ENCODE data around the gene VASH1.
A peak's percentile ranks its signal among the peaks of the same experiment; 100 is the strongest.

The VASH1 gene

DNA sequence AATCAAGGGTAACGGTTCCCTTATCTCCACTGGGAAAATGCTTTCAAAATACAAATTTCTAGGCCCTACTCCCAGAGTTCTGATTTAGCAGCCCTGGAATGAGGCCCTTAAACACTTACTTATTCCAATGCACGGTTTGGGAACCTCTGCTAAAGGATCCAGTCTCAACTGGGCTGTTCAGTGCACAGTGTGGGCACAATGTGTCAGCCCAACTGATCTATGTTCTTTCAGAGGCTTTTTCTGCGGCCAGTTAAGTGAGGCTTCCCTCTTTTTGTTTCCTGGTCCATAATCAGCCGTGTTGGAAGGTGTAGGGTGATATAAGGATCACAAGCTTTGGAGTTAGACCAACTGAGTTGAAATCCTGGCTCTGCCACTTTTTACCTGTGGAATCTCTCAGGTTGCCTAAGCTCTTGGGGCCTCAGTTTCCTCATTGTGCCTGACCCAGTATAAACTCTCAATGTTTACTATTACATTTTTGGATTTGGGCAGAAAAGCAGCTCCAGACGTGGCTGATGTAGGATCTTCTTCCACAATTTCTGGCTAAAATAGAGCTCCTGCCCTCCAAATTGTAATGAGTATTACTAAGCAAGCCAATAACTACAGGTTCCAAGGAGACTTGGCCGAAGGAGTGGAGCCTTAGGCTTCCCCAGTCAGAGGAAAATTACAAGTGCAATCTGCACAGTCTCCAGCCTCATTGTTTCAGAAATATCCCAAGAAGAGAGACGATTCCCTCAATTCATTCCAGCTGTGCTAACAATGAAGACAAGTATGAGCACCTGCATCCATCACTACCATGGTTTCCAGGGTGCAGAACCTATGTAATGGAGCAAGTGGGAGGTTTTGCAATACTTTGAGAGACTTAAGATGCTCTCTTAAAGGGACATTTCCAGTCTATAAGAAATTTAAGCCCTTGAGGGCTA is 53.7 kb downstream of the VASH1 start:
- no peak overlapping the region for H3K4me3 ChIP-seq (ENCODE audit: low read depth, low read length)
- DNase-seq (ENCODE audit: low read depth) = no peak

DNA sequence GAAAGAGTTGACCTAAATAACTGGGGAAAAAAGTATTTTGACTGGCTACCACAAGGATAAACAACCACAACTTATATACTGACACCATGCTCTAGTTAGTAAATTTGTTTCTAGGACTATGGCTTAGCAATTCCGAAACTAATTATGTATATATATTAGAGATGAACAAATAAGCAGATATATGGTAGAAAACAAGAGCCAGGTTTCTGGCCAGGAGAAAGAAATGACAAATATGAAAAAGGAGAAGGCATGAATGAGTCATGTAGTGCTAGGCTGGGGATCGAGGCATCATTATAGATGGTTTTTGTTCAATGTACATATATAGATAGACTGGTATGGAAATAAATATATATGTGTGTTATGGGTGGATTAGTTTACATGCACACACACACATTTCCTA is 59.4 kb downstream of the VASH1 start:
- no peak overlapping the region for H3K4me3 ChIP-seq (ENCODE audit: low read depth, low read length)
- no peak for DNase-seq (ENCODE audit: low read depth)

DNA sequence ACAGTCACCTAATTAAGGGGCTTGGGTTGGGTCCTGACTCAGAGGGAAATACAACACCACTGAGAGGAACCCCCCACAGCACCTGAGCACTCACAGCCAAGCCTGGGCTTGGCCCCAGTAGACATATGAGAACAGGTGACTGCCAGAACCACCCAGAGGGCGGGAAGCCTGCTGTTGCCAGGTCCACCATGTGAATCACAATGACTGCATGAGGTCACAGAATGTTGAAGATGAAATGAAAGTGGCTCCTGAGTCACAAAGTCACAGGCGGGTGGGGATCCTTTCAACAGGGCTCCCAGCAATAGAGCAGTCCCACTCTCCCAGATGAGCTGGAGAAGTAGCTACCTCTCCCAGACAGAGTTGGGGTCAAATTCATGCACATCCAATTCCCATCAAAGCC is 64.9 kb downstream of the VASH1 start, which contains the start of gene LRRC74A:
LRRC74A (plus strand) TSS at position 287 of the 400 bp plus-strand sequence. CDS start 290 bp downstream, outside the sequence.
- H3K4me3 ChIP-seq (ENCODE audit: low read depth, low read length) = no peak within 1 kb of the TSS
- DNase-seq (ENCODE audit: low read depth) = no peak

DNA sequence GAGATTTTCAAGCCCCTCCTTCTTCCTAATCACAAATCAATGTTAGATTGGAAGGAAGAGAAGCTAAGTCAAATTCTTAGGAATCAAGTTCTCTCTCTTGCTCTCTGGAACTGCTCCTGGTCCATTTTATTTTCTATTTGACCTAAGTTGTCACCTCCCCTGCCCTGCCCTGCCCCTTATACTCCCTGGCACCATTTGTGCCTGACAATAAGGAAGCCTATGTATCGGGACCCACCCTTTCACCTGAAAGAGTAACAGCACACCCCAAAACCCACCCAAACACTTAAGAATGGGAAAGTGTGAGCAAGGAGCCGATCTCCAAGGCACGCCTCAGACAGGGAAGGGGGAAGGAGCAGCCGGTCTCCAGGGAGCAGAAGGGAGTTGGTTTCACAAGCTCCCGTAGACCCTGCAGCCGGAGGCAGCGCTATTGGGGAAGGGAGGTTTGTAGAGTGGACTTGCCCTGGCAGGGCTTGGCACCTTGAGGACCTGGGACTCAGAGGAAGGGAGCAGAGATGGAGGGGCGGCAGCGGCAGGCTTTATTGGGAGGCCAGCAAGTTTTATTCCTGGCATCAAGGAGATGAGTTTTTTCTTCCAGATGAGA is 66.5 kb downstream of the VASH1 start:
- DNase-seq (ENCODE audit: low read depth) = no peak
- H3K4me3 ChIP-seq (ENCODE audit: low read depth, low read length) = peak overlapping the region; percentile 4

DNA sequence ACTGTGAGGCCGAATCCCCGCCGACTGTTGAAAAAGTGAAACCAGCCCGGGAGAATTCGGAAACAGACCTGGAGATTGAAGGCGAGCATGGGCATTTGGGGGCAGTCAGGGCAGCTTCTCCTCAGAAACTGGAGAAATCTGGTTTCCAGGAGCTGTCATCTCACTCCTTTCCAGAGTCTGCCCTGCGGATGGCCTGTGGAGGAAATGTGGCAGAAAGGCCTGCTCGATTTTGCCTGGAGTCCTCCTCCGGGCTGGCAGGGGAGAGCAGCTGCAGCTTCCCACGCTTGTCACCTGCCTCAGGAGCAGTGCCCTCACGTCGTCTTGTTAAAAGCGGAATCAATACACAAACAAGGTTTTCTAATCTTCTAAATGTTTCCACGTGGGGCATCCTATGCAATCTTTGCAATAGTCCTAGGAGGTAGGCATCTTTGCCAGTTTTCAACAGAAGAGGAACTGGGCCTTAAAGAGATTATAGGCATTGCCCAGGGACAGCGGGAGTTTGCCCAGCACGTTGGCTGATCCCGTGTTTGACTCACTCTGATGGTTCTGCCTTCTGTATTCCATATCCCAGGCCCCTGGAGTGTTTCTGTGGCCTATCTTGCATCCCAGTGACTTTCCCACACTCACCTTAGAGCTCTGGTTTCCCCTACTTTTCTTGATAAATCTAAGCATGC is 67.2 kb downstream of the VASH1 start:
- H3K4me3 ChIP-seq (ENCODE audit: low read depth, low read length) = no peak overlapping the region
- no peak for DNase-seq (ENCODE audit: low read depth)

DNA sequence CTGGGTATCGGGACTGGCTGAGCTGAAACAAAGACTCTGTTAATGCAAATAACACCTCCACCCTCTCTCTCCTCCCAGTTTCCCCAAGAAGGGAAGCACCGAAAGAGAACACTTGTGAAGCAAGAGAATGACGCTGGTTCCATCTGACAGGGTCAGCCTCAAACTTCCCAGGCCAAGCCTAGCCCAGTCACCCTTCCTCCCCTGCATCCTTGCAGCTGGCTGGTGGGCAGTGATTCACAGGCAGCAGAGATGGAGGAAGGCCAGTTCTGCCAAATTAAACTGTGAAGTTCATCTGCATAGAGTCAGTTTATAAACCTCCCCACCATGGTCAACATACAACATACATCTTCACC is 67.7 kb downstream of the VASH1 start:
- H3K4me3 ChIP-seq (ENCODE audit: low read depth, low read length) = no peak overlapping the region
- no peak for DNase-seq (ENCODE audit: low read depth)

DNA sequence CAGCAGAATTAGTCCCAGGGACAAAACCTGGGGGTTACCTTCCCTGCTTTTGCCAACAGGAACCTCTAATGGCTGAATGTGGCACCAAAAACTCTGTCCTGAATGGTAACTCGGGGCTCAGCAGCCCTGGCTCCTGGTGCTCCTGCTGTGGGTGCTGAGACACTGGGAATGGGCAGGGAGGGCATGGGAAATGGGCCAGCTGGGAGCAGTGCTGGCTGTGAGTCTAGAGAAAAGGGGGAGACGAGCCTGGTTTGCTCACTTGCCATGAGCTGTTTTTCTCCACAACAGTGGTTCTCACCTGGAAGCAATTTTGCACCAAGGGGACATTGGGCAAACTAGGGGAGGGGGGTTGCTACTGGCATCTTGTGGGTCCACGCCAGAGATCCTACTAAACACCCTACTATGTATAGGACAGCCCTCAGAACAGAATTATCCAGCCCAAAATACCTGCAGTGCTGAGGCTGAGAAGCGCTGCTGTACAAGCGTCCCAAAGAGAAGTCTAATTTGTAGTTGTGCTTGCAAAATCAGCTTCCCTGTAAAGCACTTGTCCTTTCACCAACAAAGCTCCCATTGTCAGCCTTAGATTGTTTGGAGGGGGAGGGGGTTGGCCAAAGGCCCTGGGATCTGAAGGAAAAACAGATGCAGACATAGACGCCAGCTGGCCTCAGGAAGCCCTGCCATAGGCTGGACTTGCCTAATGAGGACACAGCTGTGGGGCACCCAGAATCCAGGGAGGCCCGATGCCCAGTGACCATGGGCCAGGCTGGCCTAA is 68.6 kb downstream of the VASH1 start:
- no peak overlapping the region for H3K4me3 ChIP-seq (ENCODE audit: low read depth, low read length)
- no peak for DNase-seq (ENCODE audit: low read depth)

DNA sequence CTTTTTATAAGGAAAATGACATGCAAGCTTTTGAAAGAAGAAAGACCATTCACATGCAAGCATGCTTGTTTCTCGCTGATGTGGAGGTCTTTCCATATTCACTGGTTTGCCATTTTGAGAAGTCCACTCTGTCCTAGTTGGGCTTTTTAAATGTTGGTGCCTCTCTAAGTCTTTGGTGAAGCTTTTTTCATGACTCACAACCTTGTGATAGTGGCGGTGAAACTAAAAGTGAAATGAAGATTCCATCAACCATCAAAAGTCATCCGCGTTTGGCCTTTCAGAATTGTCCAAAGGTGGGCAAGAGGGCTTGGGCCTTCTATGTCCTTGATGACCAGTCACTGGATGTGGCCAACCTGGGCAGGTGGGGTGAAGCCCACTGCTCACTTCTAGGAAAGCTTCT is 69.3 kb downstream of the VASH1 start:
- H3K4me3 ChIP-seq (ENCODE audit: low read depth, low read length) = no peak overlapping the region
- no peak for DNase-seq (ENCODE audit: low read depth)

DNA sequence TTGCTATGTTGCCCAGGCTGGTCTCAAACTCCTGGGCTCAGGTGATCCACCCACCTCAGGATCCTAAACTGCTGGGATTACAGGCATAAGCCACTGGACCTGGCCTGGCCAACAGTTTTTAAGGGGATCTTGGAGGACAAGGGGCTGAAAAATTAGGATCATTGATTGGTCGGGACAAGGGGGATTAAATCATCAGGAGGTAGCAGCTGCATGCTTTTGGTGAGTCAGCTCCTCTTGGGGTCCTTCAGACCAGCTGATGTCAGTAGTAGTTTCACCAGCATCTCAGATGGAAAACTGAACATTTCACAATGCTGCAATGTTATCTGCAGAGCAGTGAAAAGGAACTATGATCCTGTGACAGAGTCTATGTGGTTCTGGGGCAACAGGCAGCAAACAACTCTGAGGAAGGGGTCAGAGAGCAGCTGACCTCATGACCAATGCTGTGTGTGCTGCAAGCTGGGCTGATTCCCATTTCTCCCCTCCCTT is 71.3 kb downstream of the VASH1 start:
- DNase-seq (ENCODE audit: low read depth) = no peak

More for the DNA sequence above, 71.3 kb downstream of the VASH1 start:
- no peak overlapping the region for H3K4me3 ChIP-seq (ENCODE audit: low read depth, low read length)

All from skeletal muscle cell (primary cell).